Measurements from ENCODE around the gene PNPLA7.
"Not testable (repeated sequence)": the region's sequence is repeated elsewhere in the genome, so short reads cannot be mapped to it uniquely, and the experiment has no call there.

The PNPLA7 gene

DNA sequence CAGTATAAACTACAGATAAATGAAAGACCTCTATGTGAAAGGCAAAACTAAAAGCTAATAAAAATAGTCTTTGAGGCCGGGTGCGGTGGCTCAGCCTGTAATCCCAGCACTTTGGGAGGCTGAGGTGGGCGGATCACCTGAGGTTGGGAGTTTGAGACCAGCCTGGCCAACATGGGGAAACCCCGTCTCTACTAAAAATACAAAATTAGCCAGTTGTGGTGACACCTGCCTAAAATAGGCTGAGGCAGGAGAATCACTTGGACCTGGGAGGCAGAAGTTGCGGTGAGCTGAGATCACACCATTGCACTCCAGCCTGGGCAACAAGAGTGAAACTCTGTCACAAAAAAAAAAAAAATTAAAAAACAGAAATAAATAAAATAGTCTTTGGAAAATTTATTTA, 37.1 kb downstream of the PNPLA7 start:
- not testable (repeated sequence) for DNase-seq

DNA sequence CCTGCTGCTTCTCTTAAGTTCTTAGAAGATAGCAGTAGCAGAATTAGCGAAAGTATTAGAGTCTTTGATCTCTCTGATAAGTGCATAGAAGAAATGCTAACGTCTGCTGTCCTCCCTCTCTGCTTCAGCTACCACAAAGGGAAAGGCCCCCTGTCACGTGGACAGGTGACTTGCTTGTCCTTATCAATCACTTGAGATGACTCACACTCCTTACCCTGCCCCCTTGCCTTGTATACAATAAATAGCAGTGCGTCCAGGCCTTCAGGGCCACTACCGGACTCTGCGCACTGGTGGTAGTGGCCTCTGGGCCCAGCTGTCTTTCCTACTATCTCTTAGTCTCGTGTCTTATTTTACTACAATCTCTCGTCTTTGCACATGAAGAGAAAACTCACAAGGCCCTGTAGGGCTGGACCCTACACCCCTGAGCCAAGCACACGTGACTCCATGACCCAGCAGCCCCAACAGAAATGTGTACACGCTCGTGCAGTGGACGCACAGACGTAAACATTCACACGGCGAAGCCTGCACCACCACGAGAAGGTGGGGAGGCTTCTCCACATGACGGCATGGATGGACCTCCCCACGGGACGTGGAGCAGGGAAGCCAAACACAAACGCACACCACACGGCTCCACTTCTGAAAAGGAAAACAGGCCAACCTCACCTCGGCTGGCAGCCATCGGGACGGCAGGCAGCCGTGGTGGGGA, 38.3 kb downstream of the PNPLA7 start:
- DNase-seq, result no peak

DNA sequence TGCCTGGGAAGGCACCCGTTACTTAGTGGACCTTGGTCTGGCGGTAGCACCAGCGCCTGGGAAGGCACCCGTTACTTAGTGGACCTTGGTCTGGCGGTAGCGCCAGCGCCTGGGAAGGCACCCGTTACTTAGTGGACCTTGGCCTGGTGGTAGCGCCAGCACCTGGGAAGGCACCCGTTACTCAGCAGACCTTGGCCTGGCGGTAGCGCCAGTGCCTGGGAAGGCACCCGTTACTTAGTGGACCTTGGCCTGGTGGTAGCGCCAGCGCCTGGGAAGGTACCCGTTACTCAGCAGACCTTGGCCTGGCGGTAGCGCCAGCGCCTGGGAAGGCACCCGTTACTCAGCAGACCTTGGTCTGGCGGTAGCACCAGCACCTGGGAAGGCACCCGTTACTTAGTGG, 39.1 kb downstream of the PNPLA7 start:
- not testable (repeated sequence) for DNase-seq

DNA sequence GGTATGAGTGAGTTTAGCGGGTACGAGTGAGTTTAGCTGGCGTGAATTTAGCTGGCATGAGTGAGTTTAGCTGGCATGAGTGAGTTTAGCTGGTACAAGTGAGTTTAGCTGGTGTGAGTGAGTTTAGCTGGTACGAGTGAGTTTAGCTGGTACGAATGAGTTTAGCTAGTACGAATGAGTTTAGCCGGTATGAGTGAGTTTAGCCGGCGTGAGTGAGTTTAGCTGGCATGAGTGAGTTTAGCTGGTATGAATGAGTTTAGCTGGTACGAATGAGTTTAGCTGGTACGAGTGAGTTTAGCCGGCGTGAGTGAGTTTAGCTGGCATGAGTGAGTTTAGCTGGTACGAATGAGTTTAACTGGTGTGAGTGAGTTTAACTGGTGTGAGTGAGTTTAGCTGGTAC, 41.0 kb downstream of the PNPLA7 start:
- DNase-seq, result no peak

DNA sequence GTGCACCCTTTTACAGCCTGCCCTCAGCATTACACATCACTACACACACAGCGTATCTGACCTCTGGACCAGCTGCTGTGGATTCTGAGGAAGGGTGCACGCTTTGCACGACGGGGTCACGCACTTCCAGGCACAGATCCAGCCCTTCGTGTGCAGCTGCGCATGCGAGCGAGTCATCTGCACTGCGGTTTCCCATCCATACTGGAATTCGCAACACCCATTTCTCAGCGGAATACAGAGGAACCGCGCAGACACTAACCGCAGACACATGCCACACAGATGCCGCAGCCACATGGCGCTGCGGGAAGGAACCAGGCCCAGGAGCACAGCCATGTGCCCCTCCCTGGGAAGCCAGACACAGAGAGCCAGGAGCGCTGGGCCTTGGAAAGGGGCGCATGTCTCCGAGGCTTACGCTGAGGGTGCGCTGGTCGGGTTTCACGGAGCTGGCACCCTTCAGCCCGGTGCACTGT, 43.5 kb downstream of the PNPLA7 start:
- DNase-seq, result no peak

DNA sequence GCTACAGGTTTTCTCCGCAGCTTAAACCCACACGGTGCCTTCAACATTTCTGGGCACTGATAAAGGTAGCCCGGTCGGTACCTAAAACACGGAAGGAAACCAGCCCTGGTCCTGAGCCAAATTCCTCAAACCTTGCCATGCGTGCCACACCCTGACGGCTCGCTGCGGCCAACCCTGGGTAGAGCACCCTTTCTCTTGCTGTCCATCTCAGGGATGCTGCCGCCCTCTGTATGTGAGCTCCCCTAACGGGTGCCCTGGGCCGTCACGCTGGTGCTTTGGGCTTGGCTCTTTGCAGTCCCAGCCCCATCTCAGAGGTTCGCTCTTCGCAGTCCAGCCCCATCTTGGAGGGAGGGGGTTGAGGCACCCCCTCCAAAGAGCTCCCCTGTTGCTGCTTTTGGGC, 43.9 kb downstream of the PNPLA7 start:
- no peak for DNase-seq

DNA sequence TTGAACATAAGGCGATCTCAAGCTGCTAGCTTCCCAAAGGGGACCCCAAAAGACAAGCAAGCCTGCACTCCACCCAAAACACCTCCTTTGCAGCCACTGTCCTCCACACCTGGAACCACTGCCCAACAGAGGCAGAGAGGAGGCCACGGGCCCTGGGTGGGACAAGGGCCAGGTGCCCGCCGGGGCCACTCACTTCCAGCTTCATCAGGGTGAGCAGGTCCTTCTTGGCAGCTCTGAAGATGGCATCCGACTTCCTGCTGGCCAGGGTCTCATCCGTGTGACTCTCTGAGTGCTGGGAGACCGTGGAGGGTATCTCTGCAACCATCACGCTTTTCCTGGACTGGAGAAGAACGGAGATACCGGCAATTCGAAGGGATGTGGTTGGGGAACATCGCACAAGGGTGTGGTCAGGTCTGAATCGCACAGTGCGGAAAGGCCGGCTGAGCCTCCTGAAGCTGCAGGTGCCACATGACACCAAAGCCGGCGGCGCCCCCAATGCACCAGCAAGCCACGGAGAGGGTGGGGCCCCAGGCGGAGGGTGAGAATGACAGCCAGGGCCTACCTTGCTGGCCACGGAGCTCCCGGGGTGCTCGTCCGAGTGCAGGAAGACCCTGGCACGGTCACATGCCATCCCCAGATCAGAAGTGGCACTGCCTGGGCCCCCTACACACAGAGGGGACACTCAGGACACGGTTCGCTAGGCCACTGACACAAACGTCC, 44.6 kb downstream of the PNPLA7 start:
- DNase-seq, result no peak

DNA sequence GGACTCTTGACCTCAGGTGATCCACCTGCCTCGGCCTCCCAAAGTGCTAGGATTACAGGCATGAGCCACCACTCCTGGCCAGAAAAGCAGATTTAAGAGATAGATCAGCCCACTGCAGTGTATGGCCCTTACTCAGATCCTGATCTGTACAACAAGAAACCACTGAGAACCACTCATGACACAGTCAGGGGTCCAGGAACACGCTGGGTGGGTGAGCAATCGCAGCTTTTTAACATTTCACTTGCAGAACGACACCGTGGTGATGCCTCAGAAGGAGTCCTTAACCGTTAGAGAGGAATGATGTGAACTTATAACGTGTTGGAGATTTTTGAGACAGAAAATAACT, 45.8 kb downstream of the PNPLA7 start:
- DNase-seq, result no peak

DNA sequence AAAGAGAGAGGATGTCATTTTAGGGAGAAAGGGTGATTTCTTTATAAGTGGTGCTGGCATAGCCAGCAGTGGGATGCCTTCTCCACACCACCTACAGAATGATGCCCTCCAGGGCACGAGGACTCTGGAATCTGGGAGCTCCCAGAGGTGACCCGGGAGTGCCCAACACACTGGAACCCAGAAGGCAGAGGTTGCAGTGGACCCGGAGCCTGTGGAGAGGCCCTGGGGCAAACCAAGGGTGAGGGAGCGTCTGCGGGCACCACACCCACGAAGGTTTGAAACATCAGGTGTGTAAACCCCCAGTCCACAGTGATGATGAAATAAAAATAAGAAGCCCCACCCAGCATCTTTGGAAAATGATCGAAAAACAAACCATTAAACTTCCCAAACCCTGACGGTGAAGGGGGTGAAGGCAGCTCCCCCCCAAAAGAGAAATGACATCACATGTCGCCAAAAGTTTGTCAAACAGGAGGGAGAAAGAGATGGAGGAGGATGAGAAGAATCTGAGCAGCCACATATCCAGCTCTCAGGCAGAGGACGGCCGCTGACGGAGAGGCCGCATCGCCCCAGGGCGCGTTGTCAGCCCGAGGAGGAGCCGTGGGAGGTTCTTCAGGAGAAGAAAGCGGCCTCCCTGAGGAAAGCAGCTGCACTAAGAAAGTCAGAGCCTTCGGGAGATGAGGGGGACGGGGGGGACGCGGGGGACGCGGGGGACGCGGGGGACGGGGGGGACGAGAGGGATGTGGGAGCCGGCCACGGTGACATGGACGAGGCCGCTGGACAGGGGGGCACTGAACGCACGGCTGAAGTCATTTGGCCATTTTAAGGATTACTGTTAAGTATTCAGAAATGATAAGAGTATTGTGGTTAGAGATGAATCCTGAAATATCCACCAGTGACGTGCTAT, 47.9 kb downstream of the PNPLA7 start:
- peak in 2 of 5 donors; percentile 17 to 41 for DNase-seq

DNA sequence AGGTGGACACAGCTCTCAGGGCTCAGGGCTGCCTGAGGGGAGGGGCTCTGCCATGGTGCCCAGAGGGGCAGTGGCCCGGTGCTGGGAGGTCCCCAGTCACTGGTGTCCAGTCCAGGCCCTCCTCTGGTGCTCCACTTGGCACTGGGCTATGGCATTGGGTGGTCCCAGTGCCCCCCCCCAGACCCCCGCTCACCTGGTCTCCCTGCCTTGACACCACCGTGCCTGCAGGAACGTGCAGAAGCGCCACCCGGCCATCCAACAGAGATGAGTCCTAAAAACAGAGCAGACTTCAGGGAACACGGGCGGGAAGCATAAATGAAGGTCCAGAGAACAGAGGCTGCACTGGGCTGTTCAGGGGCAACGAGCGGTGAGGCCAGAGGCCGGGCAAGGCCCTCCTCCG, 48.7 kb downstream of the PNPLA7 start:
- no peak for DNase-seq

DNA sequence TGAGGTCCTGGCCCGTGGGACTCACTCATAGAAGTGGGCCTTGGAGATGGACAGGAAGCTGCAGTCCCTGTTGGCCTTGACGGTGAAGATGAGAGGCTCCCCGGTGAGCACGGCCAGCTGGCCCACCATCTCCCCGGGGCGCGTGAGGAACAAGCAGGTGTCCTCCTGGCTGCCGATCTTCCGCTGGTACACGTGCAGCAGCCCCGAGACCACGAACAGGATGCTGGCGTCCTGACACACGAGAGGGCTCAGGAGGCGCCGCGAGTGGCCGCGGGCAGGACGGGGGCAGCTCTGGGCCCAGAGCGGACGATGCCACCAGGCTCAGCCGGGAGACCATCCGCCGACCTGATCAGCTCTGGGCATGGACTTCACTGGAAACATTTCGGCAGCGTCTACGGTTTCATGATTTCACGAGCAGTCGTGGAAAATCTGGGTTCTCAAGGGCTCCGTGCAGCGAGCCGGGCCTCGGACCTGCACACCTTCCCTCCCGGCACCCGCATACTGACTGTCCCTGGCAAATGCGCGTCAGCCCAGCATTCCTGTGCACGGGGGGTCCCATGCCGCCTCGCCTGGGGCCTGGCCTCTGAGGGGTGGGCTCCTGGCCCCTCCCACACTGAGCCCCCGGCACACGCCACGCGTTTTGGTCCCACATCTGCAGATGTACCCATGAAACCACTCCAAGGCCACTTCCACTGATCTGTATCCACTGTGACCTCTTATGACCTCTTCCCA, 49.4 kb downstream of the PNPLA7 start:
- no peak for DNase-seq

DNA sequence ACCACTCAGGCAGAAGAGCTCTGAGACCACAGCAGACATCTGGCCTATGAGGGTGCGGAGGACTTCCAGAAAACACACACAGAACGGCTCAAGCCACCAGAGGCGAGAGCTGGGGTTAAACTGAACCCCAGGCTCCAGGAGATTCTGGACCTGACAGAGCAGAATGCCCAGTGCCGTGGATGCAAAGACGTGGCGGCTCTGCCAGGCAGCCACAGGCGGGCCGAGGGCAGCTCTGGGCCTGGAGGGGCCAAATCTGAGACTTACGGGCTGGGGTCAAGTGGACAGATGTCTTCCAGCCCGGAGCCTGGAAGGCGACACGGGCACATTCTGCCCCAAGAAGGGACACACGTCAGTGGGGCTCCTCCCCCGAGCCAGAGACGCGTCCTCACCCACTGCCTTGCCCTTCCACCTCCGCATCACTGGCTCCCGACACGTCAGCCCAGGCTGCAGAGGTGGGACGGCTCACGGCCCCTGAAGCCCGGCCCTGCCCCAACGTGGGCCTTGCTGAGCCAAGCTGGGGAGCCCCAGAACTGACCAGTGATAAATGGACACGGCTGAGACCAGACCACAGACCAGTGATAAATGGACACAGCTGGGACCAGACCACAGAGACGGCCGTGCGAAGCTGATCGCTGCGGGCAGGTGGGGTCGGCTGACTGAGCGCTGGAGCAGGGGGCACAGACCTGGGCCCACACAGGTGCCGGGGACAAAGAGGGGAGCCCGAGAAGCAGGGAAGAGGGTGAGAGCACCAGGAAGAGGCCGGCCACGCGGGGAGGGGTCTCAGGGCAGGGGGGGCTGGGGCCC, 50.1 kb downstream of the PNPLA7 start:
- no peak for DNase-seq

DNA sequence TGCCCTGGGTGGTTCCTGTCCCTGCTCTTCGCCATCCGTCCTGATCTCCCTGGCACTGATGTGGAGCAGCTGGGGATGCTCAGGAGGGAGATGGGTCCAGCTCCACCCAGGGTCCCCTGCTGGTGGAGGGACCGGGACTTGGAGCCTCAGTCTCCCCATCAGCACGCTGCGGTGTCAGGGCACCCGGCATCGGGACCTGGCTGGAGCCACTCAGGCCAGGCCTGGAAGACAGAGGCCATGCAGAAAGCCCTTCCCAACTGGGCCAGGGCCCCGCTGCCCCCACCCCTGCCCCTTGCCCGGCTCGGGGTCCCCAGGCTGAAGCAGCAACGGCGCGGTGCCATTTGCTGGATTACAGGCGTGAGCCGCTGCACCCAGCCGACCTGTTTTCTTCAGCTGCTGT, 50.8 kb downstream of the PNPLA7 start:
- DNase-seq, result no peak

DNA sequence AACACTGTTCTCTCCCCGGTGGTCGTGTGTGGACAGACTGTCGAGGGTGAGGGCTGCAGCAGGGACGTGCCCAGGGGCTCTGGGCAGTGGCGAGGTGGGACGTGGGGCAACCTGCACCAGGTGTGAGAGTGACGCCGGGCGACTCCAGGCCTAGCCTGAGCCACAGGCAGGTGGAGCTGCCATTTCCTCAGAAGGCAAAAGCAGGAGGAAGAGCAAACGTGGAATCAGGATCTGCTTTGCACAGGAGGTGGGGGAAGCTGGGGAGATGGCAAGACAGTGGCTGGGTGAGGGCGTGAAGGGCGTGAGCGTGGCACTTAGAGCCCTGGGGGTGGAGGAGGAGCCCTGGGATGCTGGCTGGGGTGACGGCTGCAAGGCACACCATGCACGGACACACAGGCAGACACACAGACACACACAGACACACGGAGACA, 51.5 kb downstream of the PNPLA7 start:
- no peak for DNase-seq

DNA sequence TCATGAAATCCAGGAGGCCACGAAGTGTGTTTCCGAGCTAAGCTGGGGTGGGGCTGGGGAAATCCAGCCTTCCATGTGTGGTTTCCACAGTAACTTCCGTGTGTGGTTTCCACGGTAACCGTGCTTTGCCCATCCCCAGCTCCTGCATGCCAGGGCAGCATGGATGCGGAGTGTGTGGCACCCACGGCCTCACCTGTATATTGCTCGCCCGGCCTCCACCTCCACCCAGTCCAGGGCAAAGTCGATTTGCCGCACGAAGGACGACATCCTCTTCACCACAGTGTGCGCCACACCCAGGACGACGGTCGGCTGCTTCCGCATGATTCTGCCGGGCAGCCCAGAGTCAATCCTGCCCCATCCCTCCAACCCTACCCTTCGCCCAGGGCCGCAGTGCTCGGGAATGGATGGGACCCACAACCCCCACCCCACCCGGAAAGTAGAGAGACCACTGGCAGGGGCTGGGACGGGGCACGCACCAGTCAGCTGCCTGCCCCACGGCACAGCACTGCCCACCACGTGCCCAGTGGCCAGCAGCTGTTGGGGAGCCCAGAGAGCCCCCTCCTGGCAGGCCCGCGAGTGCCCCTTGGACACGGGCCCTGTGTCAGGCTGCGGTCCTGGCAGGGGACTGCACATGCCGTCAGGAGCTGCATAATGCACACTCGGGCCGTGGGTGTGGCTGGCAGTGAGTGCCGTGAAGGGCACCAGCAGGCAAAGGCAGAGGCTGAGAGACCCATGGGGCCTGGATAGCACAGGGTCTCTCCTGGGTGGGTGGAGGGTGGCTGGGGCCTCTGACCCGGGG, 52.1 kb downstream of the PNPLA7 start:
- DNase-seq, result no peak

DNA sequence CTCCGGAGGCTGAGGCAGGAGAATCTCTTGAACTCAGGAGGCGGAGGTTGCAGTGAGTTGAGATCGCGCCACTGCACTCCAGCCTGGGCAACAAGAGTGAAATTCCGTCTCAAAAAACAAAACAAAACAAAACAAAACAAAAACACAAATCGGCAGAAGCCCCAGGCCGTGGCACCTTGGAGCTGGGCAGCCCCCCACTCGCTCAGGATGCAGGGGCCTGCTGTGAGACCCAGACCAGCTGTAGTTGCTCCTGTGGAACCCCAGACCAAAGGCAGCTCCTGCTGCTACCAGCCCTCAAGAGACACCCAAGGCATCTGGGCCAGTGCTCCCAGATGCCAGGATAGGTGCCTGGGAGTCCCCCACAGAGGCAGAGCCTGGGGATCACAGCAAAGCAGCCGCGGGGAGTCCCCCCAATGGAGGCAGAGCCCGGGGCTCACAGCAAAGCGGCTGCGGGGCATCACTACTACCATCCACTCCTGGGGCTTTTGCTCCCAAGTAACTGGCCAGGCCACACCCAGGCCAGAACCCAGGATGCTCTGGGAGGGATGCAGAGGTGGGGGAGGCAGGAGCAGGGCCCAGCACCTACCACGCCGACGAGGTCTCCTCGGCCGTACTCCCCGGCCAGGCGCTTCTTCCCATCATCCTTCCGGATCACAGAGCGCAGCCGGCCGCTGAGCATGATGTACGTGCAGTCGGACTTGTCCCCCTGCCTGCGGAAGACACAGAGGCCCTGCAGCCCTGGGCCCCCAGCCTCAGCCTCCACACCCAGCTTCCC, 53.4 kb downstream of the PNPLA7 start:
- DNase-seq, result no peak

DNA sequence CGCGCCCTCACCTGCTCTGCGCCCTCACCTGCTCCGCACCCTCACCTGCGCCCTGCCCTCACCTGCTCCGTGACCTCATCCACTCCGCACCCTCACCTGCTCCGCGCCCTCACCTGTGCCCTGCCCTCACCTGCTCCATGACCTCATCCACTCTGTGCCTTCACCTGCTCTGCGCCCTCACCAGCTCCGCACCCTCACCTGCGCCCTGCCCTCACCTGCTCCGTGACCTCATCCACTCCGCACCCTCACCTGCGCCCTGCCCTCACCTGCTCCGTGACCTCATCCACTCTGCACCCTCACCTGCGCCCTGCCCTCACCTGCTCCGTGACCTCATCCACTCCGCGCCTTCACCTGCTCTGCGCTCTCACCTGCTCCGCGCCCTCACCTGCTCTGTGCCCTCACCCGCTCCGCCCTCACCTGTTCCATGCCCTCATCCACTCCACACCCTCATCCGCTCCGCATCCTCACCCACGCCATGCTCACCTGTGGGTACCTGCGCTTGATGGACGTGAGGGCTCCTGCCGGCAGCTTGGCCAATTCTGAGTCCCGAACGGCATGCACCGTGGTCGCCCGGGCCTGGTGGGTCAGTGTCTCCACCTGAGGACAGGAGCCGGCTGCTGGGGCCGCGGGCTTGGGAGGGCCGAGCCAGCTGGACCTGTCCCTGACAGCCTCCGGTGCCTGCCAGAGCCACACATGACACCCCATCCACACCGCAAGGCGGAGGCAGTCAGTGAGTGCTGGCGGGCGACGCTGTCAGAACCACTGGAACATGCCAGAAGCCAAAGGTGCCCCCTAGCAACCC, 55.5 kb downstream of the PNPLA7 start:
- no peak for DNase-seq

DNA sequence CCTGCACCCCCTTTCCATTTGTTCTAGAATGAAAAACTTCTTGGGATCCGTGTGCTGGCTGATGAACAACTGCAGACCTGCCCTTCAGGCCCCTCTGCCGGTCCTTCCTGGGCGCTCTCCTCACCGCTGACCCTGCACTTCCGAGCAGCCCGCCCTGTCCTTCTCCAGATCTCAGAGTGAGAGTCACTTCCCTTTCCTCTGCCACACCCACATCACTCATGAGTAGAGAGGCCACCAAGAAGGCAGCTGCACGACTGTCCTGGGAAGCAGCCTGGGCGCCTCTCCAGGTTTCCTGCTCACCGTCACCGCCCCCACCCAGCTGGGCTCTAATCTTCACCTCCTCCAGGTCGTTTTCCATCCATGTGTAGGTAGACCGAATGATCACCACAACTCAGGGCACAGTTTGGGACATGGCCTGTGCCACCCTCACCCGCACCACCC, 56.1 kb downstream of the PNPLA7 start:
- no peak for DNase-seq
